ENCODE results near the gene SPOCK2. TPM values are rescaled to one million over a fixed set of nuclear protein-coding genes. Genes with fewer than 3 reads are reported as not detected.

SPOCK2 gene
- total RNA-seq, 1 experiment from 2014 or later: 1.8 TPM

- no peak overlapping the region for H3K14ac ChIP-seq (ENCODE audit: insufficient read depth, low read length)
- no peaks in the 10 kb centered on the region for H3K23me2 ChIP-seq (ENCODE audit: insufficient read length, low read depth, low read length, poor library complexity, severe bottlenecking)
- no peak overlapping the region for H2BK12ac ChIP-seq (ENCODE audit: insufficient read length, low read depth, low read length)
- no peaks in the 10 kb centered on the region for H4K20me1 ChIP-seq (ENCODE audit: control insufficient read depth, insufficient read depth, insufficient read length)
- Mint-ChIP-seq H3K36me3 (ENCODE audit: insufficient read depth in 1 of 3, low read depth in 3 of 3) (no peaks in the 10 kb centered on the region), H3K4me1 (peaks cover 6 to 11% of the 10 kb centered on the region in 2 experiments; a peak in 2 of 4 replicates), H3K27me3 (ENCODE audit: low read depth) (no peaks in the 10 kb centered on the region; the same call in 1 of the 2 replicates), H3K9me3 (no peaks in the 10 kb centered on the region), H3K27ac (no peak overlapping the region; a peak in 2 of 7 replicates), H3K4me3 (no peak overlapping the region)
- no peaks in the 10 kb centered on the region for H3K9me3 ChIP-seq (ENCODE audit: control insufficient read depth, low read depth, low read length)
- H4K91ac ChIP-seq (ENCODE audit: insufficient read length, low read depth, low read length): no peak overlapping the region
- H2BK15ac ChIP-seq (ENCODE audit: low read depth, low read length): no peak overlapping the region
- no peak overlapping the region for H3T11ph ChIP-seq (ENCODE audit: low read length)
- no peak overlapping the region for H2AK5ac ChIP-seq (ENCODE audit: insufficient read length, low read length)
- H3K23ac ChIP-seq (ENCODE audit: insufficient read length, low read depth, low read length): no peak overlapping the region
- H3K27me3 ChIP-seq (ENCODE audit: insufficient read depth, low read length): no peaks in the 10 kb centered on the region
- no peak overlapping the region for H2AFZ ChIP-seq (ENCODE audit: low read length)
- no peak overlapping the region for H3K56ac ChIP-seq (ENCODE audit: insufficient read length, low read depth, low read length)
- no peaks in the 10 kb centered on the region for H3K79me1 ChIP-seq (ENCODE audit: insufficient read depth, low read depth, low read length, poor library complexity, severe bottlenecking)
- H2BK120ac ChIP-seq (ENCODE audit: low read depth, low read length, poor library complexity, severe bottlenecking): no peak overlapping the region
- no peak overlapping the region for H4K5ac ChIP-seq (ENCODE audit: insufficient read length, low read depth, low read length)
- no peak overlapping the region for H3K4me2 ChIP-seq (ENCODE audit: insufficient read depth, insufficient read length, low read length)
- H3K9ac ChIP-seq (ENCODE audit: extremely low read depth, insufficient read length, low read length): no peak overlapping the region
- no peaks in the 10 kb centered on the region for H3K79me2 ChIP-seq (ENCODE audit: insufficient read depth, low read length)
- no peak overlapping the region for H2BK5ac ChIP-seq (ENCODE audit: insufficient read length, low read length)
- H3K18ac ChIP-seq (ENCODE audit: insufficient read length, low read depth, low read length): no peak overlapping the region
- H4K8ac ChIP-seq (replicated peaks; ENCODE audit: insufficient read length, low read depth, low read length): no peak overlapping the region
- no peak for TF ChIP-seq CTCF (conservative IDR thresholded peaks at IDR 0.05)
- H2BK20ac ChIP-seq (ENCODE audit: low read depth, low read length, poor library complexity, severe bottlenecking): no peak overlapping the region
- no peaks in the 10 kb centered on the region for H3K4me1 ChIP-seq (ENCODE audit: insufficient read depth, low read length)
- DNase-seq: no peak
- no peak overlapping the region for H3K27ac ChIP-seq (ENCODE audit: insufficient read length, low read depth, low read length)
- no CpG with 5 or more reads among the region's 11 CpGs for WGBS (ENCODE audit: extremely low coverage, insufficient read length, low lambda C conversion rate)
- no peak overlapping the region for H3K4ac ChIP-seq (ENCODE audit: low read depth, low read length)
These were observed 20.1 kb downstream of the SPOCK2 start for GRCh38 chr10:72068126-72068765.
